ENCODE measurements around the gene OLAH.
"Not testable (repeated sequence)": the region's sequence is repeated elsewhere in the genome, so short reads cannot be mapped to it uniquely, and the experiment has no call there.

GRCh38 chr10:15024017-15025004 lies 19.4 kb upstream of the OLAH start:
- TF ChIP-seq CTCF (conservative IDR thresholded peaks at IDR 0.05); ZFX (IDR thresholded peaks at IDR 0.05): not testable (repeated sequence)

Measured in C4-2B (cell line).